Astrocyte of the spinal cord (primary cell): ENCODE data around the gene SERTAD2.

Source experiments
- DNase-seq: peaks from one replicate; pipeline ENCODE4 v3.0.0; 2011; ENCODE audit warnings: low read depth, low spot score
- H3K4me3 ChIP-seq: 2 replicates; pipeline ENCODE4 v1.5.1; 2011; ENCODE audit warnings: low read depth, mild to moderate bottlenecking, low read length, moderate library complexity
- in situ Hi-C: cut with HindIII; loops from 2 replicates; pipeline ENCODE4 v1.10.0; 2017; ENCODE audit warnings: low sequenced_read_pairs
- TF ChIP-seq, protein P1 (sequence below): IDR thresholded peaks from 2 replicates; pipeline ENCODE4 v1.5.1; 2012; ENCODE audit warnings: low read depth, mild to moderate bottlenecking, low read length, inconsistent platforms

SERTAD2 gene

DNA sequence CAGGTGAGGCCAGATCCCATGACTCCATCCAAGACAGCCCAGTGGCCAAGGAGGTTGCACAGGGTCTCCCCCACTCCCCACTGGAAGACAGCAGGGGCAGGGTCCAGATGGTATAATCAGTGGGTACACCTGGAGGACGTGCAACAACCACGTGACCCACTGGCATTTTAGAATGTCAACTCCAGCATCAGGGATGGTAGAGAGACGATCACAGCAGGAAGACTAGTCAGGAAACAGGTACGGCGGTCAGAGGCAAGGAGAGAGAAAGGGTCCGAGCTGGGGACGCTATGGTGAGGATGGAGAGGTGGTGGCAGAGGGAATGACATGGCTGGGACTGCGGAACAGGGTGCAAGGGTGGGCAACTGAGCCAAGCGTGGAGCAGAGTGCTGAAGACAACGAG, 23.0 kb downstream of the SERTAD2 start:
- in situ Hi-C loops, result no loop called here
- no peak overlapping the region for H3K4me3 ChIP-seq
- DNase-seq, result no peak
- TF ChIP-seq, protein P1, sequence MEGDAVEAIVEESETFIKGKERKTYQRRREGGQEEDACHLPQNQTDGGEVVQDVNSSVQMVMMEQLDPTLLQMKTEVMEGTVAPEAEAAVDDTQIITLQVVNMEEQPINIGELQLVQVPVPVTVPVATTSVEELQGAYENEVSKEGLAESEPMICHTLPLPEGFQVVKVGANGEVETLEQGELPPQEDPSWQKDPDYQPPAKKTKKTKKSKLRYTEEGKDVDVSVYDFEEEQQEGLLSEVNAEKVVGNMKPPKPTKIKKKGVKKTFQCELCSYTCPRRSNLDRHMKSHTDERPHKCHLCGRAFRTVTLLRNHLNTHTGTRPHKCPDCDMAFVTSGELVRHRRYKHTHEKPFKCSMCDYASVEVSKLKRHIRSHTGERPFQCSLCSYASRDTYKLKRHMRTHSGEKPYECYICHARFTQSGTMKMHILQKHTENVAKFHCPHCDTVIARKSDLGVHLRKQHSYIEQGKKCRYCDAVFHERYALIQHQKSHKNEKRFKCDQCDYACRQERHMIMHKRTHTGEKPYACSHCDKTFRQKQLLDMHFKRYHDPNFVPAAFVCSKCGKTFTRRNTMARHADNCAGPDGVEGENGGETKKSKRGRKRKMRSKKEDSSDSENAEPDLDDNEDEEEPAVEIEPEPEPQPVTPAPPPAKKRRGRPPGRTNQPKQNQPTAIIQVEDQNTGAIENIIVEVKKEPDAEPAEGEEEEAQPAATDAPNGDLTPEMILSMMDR, result no peak

DNA sequence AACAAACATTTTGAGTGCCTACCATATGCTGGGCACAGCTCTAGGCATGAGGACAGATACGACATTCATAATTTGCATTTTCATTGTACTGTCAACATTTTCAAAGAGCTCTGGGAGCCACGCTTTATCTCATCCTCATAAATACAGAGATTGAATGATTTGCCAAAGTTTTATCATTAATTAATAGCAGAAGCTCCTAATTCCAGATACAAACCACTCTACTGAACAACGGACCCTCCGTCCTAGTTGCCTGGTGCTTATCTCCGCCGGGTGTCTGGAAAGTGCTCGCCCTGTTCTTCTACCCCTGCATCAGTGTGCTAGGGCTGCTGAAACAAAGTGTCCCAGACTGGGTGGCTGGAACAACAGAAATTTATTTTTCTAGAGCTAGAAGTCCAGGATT, 23.8 kb downstream of the SERTAD2 start:
- no peak overlapping the region for H3K4me3 ChIP-seq
- TF ChIP-seq, protein P1, result no peak
- no peak for DNase-seq
- in situ Hi-C loops, result no loop called here

DNA sequence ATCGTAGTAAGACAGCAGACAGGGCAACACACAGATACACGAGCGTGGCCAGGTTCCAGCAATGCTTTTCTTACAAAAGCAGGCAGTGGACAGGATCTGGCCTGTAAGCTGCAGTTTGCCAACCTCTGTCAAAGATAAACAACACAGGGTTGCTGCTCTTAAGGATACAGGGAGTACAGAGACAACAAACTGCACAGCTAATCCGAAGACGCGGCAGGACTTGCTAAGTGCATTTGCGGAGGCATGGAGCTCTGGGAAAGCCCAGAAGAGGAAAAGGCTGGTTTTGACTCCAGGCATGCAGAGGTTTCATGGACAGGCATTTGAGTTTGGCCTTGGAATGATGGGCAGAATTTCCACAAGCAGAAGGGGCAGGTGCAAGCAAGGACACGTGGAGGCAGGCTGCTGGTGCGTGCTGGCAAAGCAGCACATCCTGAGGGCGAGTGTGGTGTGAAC, 24.4 kb downstream of the SERTAD2 start:
- in situ Hi-C loops, result no loop called here
- TF ChIP-seq, protein P1, result no peak
- no peak for DNase-seq
- no peak overlapping the region for H3K4me3 ChIP-seq

GRCh38 chr2:64627860-64628841, 25.6 kb downstream of the SERTAD2 start:
- no peak for DNase-seq
- in situ Hi-C loops, result no loop called here
- TF ChIP-seq, protein P1, result no peak
- no peak overlapping the region for H3K4me3 ChIP-seq

DNA sequence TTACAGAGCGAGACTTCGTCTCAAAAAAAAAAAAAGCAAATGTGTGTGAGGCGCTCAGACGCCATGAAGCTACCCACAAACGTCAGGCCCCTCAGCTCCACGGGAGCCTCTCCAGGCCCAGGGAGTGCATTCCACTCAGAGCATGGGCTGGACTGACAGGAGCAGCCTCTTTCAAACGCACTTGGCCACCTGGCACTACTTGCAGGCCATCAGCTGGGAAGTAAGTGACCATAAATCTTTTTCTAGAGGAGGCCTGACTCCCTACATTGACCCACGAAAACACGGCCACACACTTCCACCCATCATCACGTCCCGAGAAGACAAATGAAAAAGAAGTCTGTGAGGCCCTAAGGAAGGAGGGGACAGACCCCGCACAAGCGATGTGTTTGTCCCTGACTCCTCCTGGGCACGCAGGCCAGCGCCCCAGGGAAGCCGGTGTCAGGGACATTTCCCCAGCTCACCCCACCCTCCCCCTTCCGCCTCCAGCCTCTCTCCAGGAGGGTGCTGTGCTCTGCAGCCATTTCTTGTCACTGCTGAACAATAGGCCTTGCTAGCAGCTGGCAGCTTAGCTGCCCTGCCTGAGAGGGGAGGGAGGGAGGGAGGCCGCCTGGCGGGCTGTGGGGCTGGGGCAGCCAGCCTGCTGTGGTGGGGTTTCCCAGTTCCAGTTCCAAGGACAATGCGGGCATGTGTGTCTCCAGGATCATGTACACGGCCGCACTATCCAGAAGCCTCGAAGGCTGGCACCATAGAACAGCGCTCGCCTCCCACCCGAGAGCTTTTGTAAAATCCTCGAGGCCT, 26.6 kb downstream of the SERTAD2 start:
- H3K4me3 ChIP-seq, result no peak overlapping the region

More for the DNA sequence above, 26.6 kb downstream of the SERTAD2 start:
- DNase-seq, result no peak
- TF ChIP-seq, protein P1, result no peak
- in situ Hi-C loops, result no loop called here
